Fibroblast of lung (primary cell): ENCODE results near the gene C1QTNF9B. TPM values are rescaled to one million over a fixed set of nuclear protein-coding genes. Genes with fewer than 3 reads are reported as not detected.
A peak's percentile ranks its signal among the peaks of the same experiment; 100 is the strongest.

Experiments
- DNase-seq, 2 donors: peaks; one replicate each; pipeline versions ENCODE4 v3.0.0 to v3.0.0-alpha.2; 2010; ENCODE audit warnings: low read depth in 2 of 2
- H2AFZ ChIP-seq: 2 replicates; pipeline ENCODE4 v1.5.1; 2012; ENCODE audit warnings: low read length, control low read depth, inconsistent platforms
- H3K27ac ChIP-seq: 2 replicates; pipeline ENCODE4 v1.5.1; 2011; ENCODE audit warnings: low read length, control low read depth; ENCODE audit not compliant: insufficient read depth
- H3K27me3 ChIP-seq: 2 replicates; pipeline ENCODE4 v1.5.1; 2011; ENCODE audit warnings: mild to moderate bottlenecking, low read length; ENCODE audit not compliant: control insufficient read depth, insufficient read depth
- H3K36me3 ChIP-seq: 2 replicates; pipeline ENCODE4 v1.5.1; 2011; ENCODE audit warnings: low read length; ENCODE audit not compliant: control insufficient read depth, insufficient read depth
- H3K4me1 ChIP-seq: 2 replicates; pipeline ENCODE4 v1.5.1; 2011; ENCODE audit warnings: low read length; ENCODE audit not compliant: control insufficient read depth, insufficient read depth; ENCODE audit errors: extremely low read depth
- H3K4me2 ChIP-seq: 2 replicates; pipeline ENCODE4 v1.5.1; 2011; ENCODE audit warnings: low read length, control low read depth; ENCODE audit not compliant: insufficient read depth; ENCODE audit errors: extremely low read depth
- H3K4me3 ChIP-seq, 4 experiments: fragments of 200-600 bp in 1 of 4; sonication (generic) in 1 of 4; replicated peaks in 1 of 4; 2 replicates each; pipeline ENCODE4 v1.5.1; 2011 to 2016; ENCODE audit warnings: low read length in 4 of 4, low read depth in 3 of 4, mild to moderate bottlenecking in 3 of 4, control low read depth in 2 of 4, inconsistent platforms in 1 of 4, mixed read lengths in 1 of 4; ENCODE audit not compliant: insufficient read depth in 1 of 4; ENCODE audit errors: control extremely low read depth in 1 of 4
- H3K79me2 ChIP-seq: 2 replicates; pipeline ENCODE4 v1.5.1; 2012; ENCODE audit warnings: mild to moderate bottlenecking, low read length, inconsistent platforms; ENCODE audit not compliant: control insufficient read depth, insufficient read depth
- H3K9ac ChIP-seq: 2 replicates; pipeline ENCODE4 v1.5.1; 2011; ENCODE audit warnings: mild to moderate bottlenecking, low read length, control low read depth; ENCODE audit not compliant: insufficient read depth
- H3K9me3 ChIP-seq: 2 replicates; pipeline ENCODE4 v1.5.1; 2012; ENCODE audit warnings: low read depth, low read length; ENCODE audit not compliant: control insufficient read depth, insufficient read depth
- H4K20me1 ChIP-seq: 2 replicates; pipeline ENCODE4 v1.5.1; 2011; ENCODE audit warnings: low read length; ENCODE audit not compliant: control insufficient read depth, insufficient read depth; ENCODE audit errors: extremely low read depth
- EZH2 ChIP-seq: IDR thresholded peaks from 2 replicates; pipeline ENCODE4 v1.5.1; 2012; ENCODE audit warnings: low read length, control low read depth, mild to moderate bottlenecking; ENCODE audit errors: missing control alignments
- polyA plus RNA-seq, 2 donors: library from polyadenylated mRNA; depleted of rRNA in 1 of 2; stranded (reverse) in 1 of 2; unstranded in 1 of 2; fragments of >200 nt; gene quantifications; 2 replicates each; pipeline ENCODE4 v1.2.1, GENCODE V29; 2011 to 2012; ENCODE audit warnings: missing spikeins in 1 of 2
- total RNA-seq: library from RNA; depleted of rRNA; stranded (reverse); fragments of >200 nt; gene quantifications from 2 replicates; pipeline ENCODE4 v1.2.1, GENCODE V29; 2014
- TF ChIP-seq, protein P1 (sequence below), 2 donors: IDR thresholded peaks in 1 of 2; conservative IDR thresholded peaks in 1 of 2; 1 replicate in 1 of 2; 2 replicates in 1 of 2; pipeline ENCODE4 v1.5.1; 2011 to 2012; ENCODE audit warnings: low read length in 2 of 2, control low read depth in 1 of 2, inconsistent platforms in 1 of 2, low read depth in 1 of 2, mild to moderate bottlenecking in 1 of 2

C1QTNF9B gene
- total and polyA plus RNA-seq, 2 donors (not counting 1 experiment from before 2014, with no cell fraction given): 0.83 to 1.1 TPM

DNA sequence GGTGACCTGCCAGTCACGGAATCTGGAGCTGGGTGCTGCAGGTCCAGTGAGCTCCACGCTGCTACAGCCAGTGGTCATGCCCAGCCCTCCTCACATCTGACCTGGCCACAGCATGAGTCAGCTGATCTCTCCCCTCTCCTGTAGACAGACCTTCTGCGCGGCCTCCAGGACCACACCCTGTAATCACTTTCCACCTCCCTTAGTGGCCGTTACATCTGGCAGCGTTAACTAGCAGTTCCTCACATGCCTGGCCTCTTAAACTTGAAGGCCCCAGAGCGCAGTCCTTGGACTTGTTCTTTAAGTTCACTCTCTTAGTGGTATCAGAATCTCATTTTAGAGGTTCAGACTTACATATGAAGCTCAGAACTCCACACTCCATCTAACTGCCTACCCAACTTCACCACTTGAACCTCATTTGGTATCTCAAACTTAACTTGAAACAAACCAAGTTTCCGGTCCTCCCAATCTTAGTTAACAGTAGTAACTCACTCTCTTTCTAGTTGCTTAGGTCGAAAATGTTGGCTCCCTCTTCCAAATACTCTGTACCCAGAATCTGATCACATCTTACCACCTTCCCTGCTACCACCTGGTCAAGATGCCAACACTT is 30.8 kb downstream of the C1QTNF9B start:
- Histone ChIP-seq H4K20me1 (no peaks in the 10 kb centered on the region), H3K36me3 (peaks cover 2% of the 10 kb centered on the region), H3K4me3 (no peak overlapping the region), H3K79me2 (no peaks in the 10 kb centered on the region), H3K9ac (no peak overlapping the region), H3K27ac (peak overlapping the region; percentile 40), H3K9me3 (no peaks in the 10 kb centered on the region), H2AFZ (no peak overlapping the region), H3K4me1 (peaks cover 22% of the 10 kb centered on the region), H3K27me3 (no peaks in the 10 kb centered on the region), H3K4me2 (no peak overlapping the region)
- peak; percentile 15 to 50 for DNase-seq
- no peak for TF ChIP-seq EZH2
- TF ChIP-seq, protein P1, sequence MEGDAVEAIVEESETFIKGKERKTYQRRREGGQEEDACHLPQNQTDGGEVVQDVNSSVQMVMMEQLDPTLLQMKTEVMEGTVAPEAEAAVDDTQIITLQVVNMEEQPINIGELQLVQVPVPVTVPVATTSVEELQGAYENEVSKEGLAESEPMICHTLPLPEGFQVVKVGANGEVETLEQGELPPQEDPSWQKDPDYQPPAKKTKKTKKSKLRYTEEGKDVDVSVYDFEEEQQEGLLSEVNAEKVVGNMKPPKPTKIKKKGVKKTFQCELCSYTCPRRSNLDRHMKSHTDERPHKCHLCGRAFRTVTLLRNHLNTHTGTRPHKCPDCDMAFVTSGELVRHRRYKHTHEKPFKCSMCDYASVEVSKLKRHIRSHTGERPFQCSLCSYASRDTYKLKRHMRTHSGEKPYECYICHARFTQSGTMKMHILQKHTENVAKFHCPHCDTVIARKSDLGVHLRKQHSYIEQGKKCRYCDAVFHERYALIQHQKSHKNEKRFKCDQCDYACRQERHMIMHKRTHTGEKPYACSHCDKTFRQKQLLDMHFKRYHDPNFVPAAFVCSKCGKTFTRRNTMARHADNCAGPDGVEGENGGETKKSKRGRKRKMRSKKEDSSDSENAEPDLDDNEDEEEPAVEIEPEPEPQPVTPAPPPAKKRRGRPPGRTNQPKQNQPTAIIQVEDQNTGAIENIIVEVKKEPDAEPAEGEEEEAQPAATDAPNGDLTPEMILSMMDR (conservative IDR thresholded peaks at IDR 0.05 in 1 of 2, IDR thresholded peaks at IDR 0.05 in 1 of 2; ENCODE audit: low read depth in 1 of 2, low read length in 2 of 2): no peak

DNA sequence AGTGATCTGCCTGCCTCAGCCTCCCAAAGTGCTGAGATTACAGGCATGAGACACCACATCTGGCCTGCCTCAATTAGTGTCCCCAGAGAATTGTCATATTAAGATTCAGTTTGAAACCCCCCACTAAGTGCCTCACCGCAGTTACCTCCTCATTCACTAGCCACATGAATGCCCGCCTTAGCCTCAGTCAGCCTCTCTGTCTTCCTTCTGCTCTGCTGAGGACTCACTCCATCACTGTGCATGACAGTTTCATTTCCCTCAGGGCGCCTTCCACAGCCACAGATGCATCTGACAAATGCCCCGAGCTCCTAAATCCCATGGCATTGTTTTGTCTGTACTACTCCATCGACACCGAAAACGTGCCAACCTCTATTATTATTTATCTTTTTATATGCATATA is 31.4 kb downstream of the C1QTNF9B start:
- Histone ChIP-seq H3K79me2 (no peaks in the 10 kb centered on the region), H2AFZ (no peak overlapping the region), H3K9me3 (no peaks in the 10 kb centered on the region), H3K4me2 (no peak overlapping the region), H3K9ac (no peak overlapping the region), H4K20me1 (no peaks in the 10 kb centered on the region), H3K27ac (no peak overlapping the region), H3K4me1 (peaks cover 21% of the 10 kb centered on the region), H3K36me3 (peaks cover 2% of the 10 kb centered on the region), H3K27me3 (no peaks in the 10 kb centered on the region), H3K4me3 (no peak overlapping the region)
- no peak for DNase-seq
- TF ChIP-seq EZH2: no peak
- TF ChIP-seq, protein P1 (conservative IDR thresholded peaks at IDR 0.05 in 1 of 2, IDR thresholded peaks at IDR 0.05 in 1 of 2; ENCODE audit: low read depth in 1 of 2, low read length in 2 of 2): no peak

DNA sequence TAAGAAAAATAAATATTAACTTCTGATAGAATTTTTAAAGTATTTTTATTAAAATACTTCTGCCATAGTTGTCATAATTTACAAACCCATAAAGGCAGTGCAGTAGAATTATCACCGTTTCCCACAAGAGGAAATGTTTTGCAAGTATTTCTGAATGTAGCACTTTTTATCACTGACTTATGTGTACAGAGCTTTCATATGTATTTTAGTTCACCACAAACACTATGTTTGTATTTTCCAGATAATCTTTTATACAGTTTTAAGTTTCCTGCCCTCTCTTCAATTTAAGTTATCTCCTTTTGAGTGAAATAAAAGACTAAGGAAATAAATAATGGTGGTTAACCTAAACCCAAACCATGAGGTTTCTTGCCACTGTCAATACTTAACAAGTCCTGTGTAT is 32.3 kb downstream of the C1QTNF9B start:
- no peaks in the 10 kb centered on the region for H3K27me3 ChIP-seq
- no peak overlapping the region for H3K9ac ChIP-seq
- no peak overlapping the region for H3K4me2 ChIP-seq
- TF ChIP-seq, protein P1 (conservative IDR thresholded peaks at IDR 0.05 in 1 of 2, IDR thresholded peaks at IDR 0.05 in 1 of 2; ENCODE audit: low read depth in 1 of 2, low read length in 2 of 2): no peak
- TF ChIP-seq EZH2: no peak
- peaks cover 2% of the 10 kb centered on the region for H3K36me3 ChIP-seq
- no peak overlapping the region for H3K27ac ChIP-seq
- no peak overlapping the region for H3K4me3 ChIP-seq
- peaks cover 19% of the 10 kb centered on the region for H3K4me1 ChIP-seq
- no peak overlapping the region for H2AFZ ChIP-seq
- no peak for DNase-seq
- H3K9me3 ChIP-seq: no peaks in the 10 kb centered on the region
- H3K79me2 ChIP-seq: no peaks in the 10 kb centered on the region
- H4K20me1 ChIP-seq: no peaks in the 10 kb centered on the region
